ENCODE measurements around the gene ZNF124.
"Not testable (repeated sequence)": the region's sequence is repeated elsewhere in the genome, so short reads cannot be mapped to it uniquely, and the experiment has no call there.

The ZNF124 gene

GRCh38 chr1:247189981-247190798, 18.4 kb upstream of the ZNF124 start:
- peak; percentile 79 for TF ChIP-seq ZNF274 (IDR thresholded peaks at IDR 0.05; ENCODE audit: low read depth, low read length)
- no peak overlapping the region for H3K4me3 ChIP-seq (ENCODE audit: low read length)

GRCh38 chr1:247185667-247186066, 13.8 kb upstream of the ZNF124 start:
- H3K4me3 ChIP-seq (ENCODE audit: low read length) = no peak overlapping the region
- no peak for TF ChIP-seq ZNF274 (IDR thresholded peaks at IDR 0.05; ENCODE audit: low read depth, low read length)

- no peak for TF ChIP-seq ZNF274 (IDR thresholded peaks at IDR 0.05; ENCODE audit: low read depth, low read length)
- no peak overlapping the region for H3K4me3 ChIP-seq (ENCODE audit: low read length)
Observed at GRCh38 chr1:247184254-247184653, 12.4 kb upstream of the ZNF124 start.

GRCh38 chr1:247182994-247183393, 11.2 kb upstream of the ZNF124 start:
- H3K4me3 ChIP-seq (ENCODE audit: low read length) = no peak overlapping the region
- TF ChIP-seq ZNF274 (IDR thresholded peaks at IDR 0.05; ENCODE audit: low read depth, low read length) = no peak

GRCh38 chr1:247180581-247180980, 8.8 kb upstream of the ZNF124 start:
- no peak for TF ChIP-seq ZNF274 (IDR thresholded peaks at IDR 0.05; ENCODE audit: low read depth, low read length)

GRCh38 chr1:247177755-247178154, 5.9 kb upstream of the ZNF124 start:
- H3K4me3 ChIP-seq (ENCODE audit: low read length) = no peak overlapping the region
- TF ChIP-seq ZNF274 (IDR thresholded peaks at IDR 0.05; ENCODE audit: low read depth, low read length) = no peak

More at GRCh38 chr1:247180581-247180980, 8.8 kb upstream of the ZNF124 start:
- no peak overlapping the region for H3K4me3 ChIP-seq (ENCODE audit: low read length)

GRCh38 chr1:247175458-247175857, 3.6 kb upstream of the ZNF124 start:
- no peak overlapping the region for H3K4me3 ChIP-seq (ENCODE audit: low read length)
- no peak for TF ChIP-seq ZNF274 (IDR thresholded peaks at IDR 0.05; ENCODE audit: low read depth, low read length)

- TF ChIP-seq ZNF274 (IDR thresholded peaks at IDR 0.05; ENCODE audit: low read depth, low read length) = no peak
- H3K4me3 ChIP-seq (ENCODE audit: low read length) = no peak overlapping the region
Observed at GRCh38 chr1:247173431-247173830, 1.6 kb upstream of the ZNF124 start.

GRCh38 chr1:247172996-247173395, 1.2 kb upstream of the ZNF124 start:
- H3K4me3 ChIP-seq (ENCODE audit: low read length) = no peak overlapping the region
- no peak for TF ChIP-seq ZNF274 (IDR thresholded peaks at IDR 0.05; ENCODE audit: low read depth, low read length)

GRCh38 chr1:247171443-247171842, 377 bp downstream of the ZNF124 start:
- not testable (repeated sequence) for H3K4me3 ChIP-seq (ENCODE audit: low read length)

GRCh38 chr1:247165674-247166073, 6.1 kb downstream of the ZNF124 start:
- TF ChIP-seq ZNF274 (IDR thresholded peaks at IDR 0.05; ENCODE audit: low read depth, low read length) = no peak
- H3K4me3 ChIP-seq (ENCODE audit: low read length) = no peak overlapping the region

GRCh38 chr1:247164694-247165093, 7.1 kb downstream of the ZNF124 start:
- no peak for TF ChIP-seq ZNF274 (IDR thresholded peaks at IDR 0.05; ENCODE audit: low read depth, low read length)
- H3K4me3 ChIP-seq (ENCODE audit: low read length) = no peak overlapping the region

GRCh38 chr1:247156787-247157232, 15.0 kb downstream of the ZNF124 start:
- TF ChIP-seq ZNF274 (IDR thresholded peaks at IDR 0.05; ENCODE audit: low read depth, low read length) = peak; percentile 96
- no peak overlapping the region for H3K4me3 ChIP-seq (ENCODE audit: low read length)

- no peak for TF ChIP-seq ZNF274 (IDR thresholded peaks at IDR 0.05; ENCODE audit: low read depth, low read length)
- no peak overlapping the region for H3K4me3 ChIP-seq (ENCODE audit: low read length)
Observed at GRCh38 chr1:247147781-247148180, 24.0 kb downstream of the ZNF124 start.

- not testable (repeated sequence) for H3K4me3 ChIP-seq (ENCODE audit: low read length)
Observed at GRCh38 chr1:247147120-247147519, 24.7 kb downstream of the ZNF124 start.

GRCh38 chr1:247146671-247147070, 25.1 kb downstream of the ZNF124 start:
- H3K4me3 ChIP-seq (ENCODE audit: low read length) = no peak overlapping the region
- TF ChIP-seq ZNF274 (IDR thresholded peaks at IDR 0.05; ENCODE audit: low read depth, low read length) = no peak

All from GM08714 (cell line).